ENCODE measurements around the gene JAKMIP1. TPM values are rescaled to one million over a fixed set of nuclear protein-coding genes. Genes with fewer than 3 reads are reported as not detected.

JAKMIP1 gene
- total RNA-seq, 1 donor from 2014 or later = 0.89 TPM

GRCh38 chr4:6110681-6111353 lies 89.5 kb downstream of the JAKMIP1 start:
- peaks cover 8% of the 10 kb centered on the region for H3K4me1 Mint-ChIP-seq (ENCODE audit: low read depth)
- no peaks in the 10 kb centered on the region for H3K36me3 Mint-ChIP-seq (ENCODE audit: insufficient read depth)
- no peak overlapping the region for H3K4me3 Mint-ChIP-seq (ENCODE audit: low read depth)
- peaks cover 10% of the 10 kb centered on the region for H3K27me3 Mint-ChIP-seq
- no peaks in the 10 kb centered on the region for H3K9me3 Mint-ChIP-seq (ENCODE audit: low read depth)
- no peak for TF ChIP-seq CTCF (IDR thresholded peaks at IDR 0.05; ENCODE audit: unreplicated experiment)
- DNase-seq (ENCODE audit: low spot score, unreplicated experiment) = no peak
- no peak overlapping the region for H3K27ac Mint-ChIP-seq

- no peak overlapping the region for H3K27ac Mint-ChIP-seq
- H3K27me3 Mint-ChIP-seq = peaks cover 8% of the 10 kb centered on the region
- H3K4me3 Mint-ChIP-seq (ENCODE audit: low read depth) = no peak overlapping the region
- peak; percentile 50 for DNase-seq (ENCODE audit: low spot score, unreplicated experiment)
- TF ChIP-seq CTCF (IDR thresholded peaks at IDR 0.05; ENCODE audit: unreplicated experiment) = peak; percentile 70
- peaks cover 10% of the 10 kb centered on the region for H3K4me1 Mint-ChIP-seq (ENCODE audit: low read depth)
- H3K36me3 Mint-ChIP-seq (ENCODE audit: insufficient read depth) = no peaks in the 10 kb centered on the region
- no peaks in the 10 kb centered on the region for H3K9me3 Mint-ChIP-seq (ENCODE audit: low read depth)
Measured at GRCh38 chr4:6109842-6110560, 90.3 kb downstream of the JAKMIP1 start.

- DNase-seq (ENCODE audit: low spot score, unreplicated experiment) = no peak
- H3K27ac Mint-ChIP-seq = no peak overlapping the region
- H3K36me3 Mint-ChIP-seq (ENCODE audit: insufficient read depth) = no peaks in the 10 kb centered on the region
- H3K9me3 Mint-ChIP-seq (ENCODE audit: low read depth) = peaks cover 3% of the 10 kb centered on the region
- H3K4me3 Mint-ChIP-seq (ENCODE audit: low read depth) = no peak overlapping the region
- H3K27me3 Mint-ChIP-seq = no peaks in the 10 kb centered on the region
- TF ChIP-seq CTCF (IDR thresholded peaks at IDR 0.05; ENCODE audit: unreplicated experiment) = no peak
- H3K4me1 Mint-ChIP-seq (ENCODE audit: low read depth) = peaks cover 18% of the 10 kb centered on the region
Measured at GRCh38 chr4:6107886-6108285, 92.5 kb downstream of the JAKMIP1 start.

GRCh38 chr4:6107114-6107791 lies 93.1 kb downstream of the JAKMIP1 start:
- no peak for TF ChIP-seq CTCF (IDR thresholded peaks at IDR 0.05; ENCODE audit: unreplicated experiment)
- Mint-ChIP-seq H3K4me1 (ENCODE audit: low read depth) (peaks cover 18% of the 10 kb centered on the region), H3K4me3 (ENCODE audit: low read depth) (no peak overlapping the region), H3K27me3 (no peaks in the 10 kb centered on the region), H3K9me3 (ENCODE audit: low read depth) (peaks cover 3% of the 10 kb centered on the region), H3K36me3 (ENCODE audit: insufficient read depth) (no peaks in the 10 kb centered on the region), H3K27ac (peak overlapping the region; percentile 4)
- DNase-seq (ENCODE audit: low spot score, unreplicated experiment) = no peak

GRCh38 chr4:6106156-6106555 lies 94.2 kb downstream of the JAKMIP1 start:
- Mint-ChIP-seq H3K4me3 (ENCODE audit: low read depth) (peak overlapping the region; percentile 29), H3K4me1 (ENCODE audit: low read depth) (peaks cover 18% of the 10 kb centered on the region), H3K27ac (no peak overlapping the region), H3K36me3 (ENCODE audit: insufficient read depth) (no peaks in the 10 kb centered on the region), H3K27me3 (no peaks in the 10 kb centered on the region), H3K9me3 (ENCODE audit: low read depth) (peaks cover 3% of the 10 kb centered on the region)
- no peak for TF ChIP-seq CTCF (IDR thresholded peaks at IDR 0.05; ENCODE audit: unreplicated experiment)
- DNase-seq (ENCODE audit: low spot score, unreplicated experiment) = no peak

All from progenitor cell of endocrine pancreas (in vitro differentiated cells).